ENCODE measurements around the gene FRYL.

Gene FRYL

GRCh38 chr4:48449151-48449550, 330.9 kb downstream of the FRYL start:
- Histone ChIP-seq H3K9me3 (ENCODE audit: low read depth, low read length) (no peaks in the 10 kb centered on the region), H3K4me3 (no peak overlapping the region)
- no peak for DNase-seq (ENCODE audit: low read depth, low spot score)

More at GRCh38 chr4:48449151-48449550, 330.9 kb downstream of the FRYL start:
- Histone ChIP-seq H3K27ac (no peak overlapping the region), H3K36me3 (ENCODE audit: insufficient read depth, low read length) (no peaks in the 10 kb centered on the region), H3K9ac (ENCODE audit: insufficient read length) (no peak overlapping the region)
- TF ChIP-seq POLR2AphosphoS5 (IDR thresholded peaks at IDR 0.05; ENCODE audit: borderline replicate concordance, low read depth, low read length) (no peak), EZH2 (IDR thresholded peaks at IDR 0.05) (no peak), FOXP2 (optimal IDR thresholded peaks at IDR 0.05; ENCODE audit: control extremely low read depth, extremely low read length, insufficient read depth) (no peak)

All from SK-N-MC (cell line).